Activated T-cell treated with anti-CD3 and anti-CD28 coated beads, Interleukin-2, amount 50 U/mL, for 24 hours (primary cell): Measurements from ENCODE around the gene SUPT16H.
"Not testable (repeated sequence)": the region's sequence is repeated elsewhere in the genome, so short reads cannot be mapped to it uniquely, and the experiment has no call there.

Source experiments
- DNase-seq: peaks from one replicate; pipeline ENCODE4 v3.0.0-alpha.2; 2020
- H3K27ac Mint-ChIP-seq: 2 replicates; pipeline ENCODE4 v1.8.0; 2020; ENCODE audit warnings: mild to moderate bottlenecking, mixed read lengths
- H3K27me3 Mint-ChIP-seq: 2 replicates; pipeline ENCODE4 v1.8.0; 2020; ENCODE audit warnings: mixed read lengths
- H3K36me3 Mint-ChIP-seq: 2 replicates; pipeline ENCODE4 v1.8.0; 2020; ENCODE audit warnings: low read depth, mixed read lengths
- H3K4me1 Mint-ChIP-seq: 2 replicates; pipeline ENCODE4 v1.8.0; 2020; ENCODE audit warnings: low read depth, mixed read lengths
- H3K4me3 Mint-ChIP-seq: 2 replicates; pipeline ENCODE4 v1.8.0; 2020; ENCODE audit warnings: mild to moderate bottlenecking, moderate library complexity, mixed read lengths
- H3K9me3 Mint-ChIP-seq: 2 replicates; pipeline ENCODE4 v1.8.0; 2020; ENCODE audit warnings: mixed read lengths

Gene SUPT16H

DNA sequence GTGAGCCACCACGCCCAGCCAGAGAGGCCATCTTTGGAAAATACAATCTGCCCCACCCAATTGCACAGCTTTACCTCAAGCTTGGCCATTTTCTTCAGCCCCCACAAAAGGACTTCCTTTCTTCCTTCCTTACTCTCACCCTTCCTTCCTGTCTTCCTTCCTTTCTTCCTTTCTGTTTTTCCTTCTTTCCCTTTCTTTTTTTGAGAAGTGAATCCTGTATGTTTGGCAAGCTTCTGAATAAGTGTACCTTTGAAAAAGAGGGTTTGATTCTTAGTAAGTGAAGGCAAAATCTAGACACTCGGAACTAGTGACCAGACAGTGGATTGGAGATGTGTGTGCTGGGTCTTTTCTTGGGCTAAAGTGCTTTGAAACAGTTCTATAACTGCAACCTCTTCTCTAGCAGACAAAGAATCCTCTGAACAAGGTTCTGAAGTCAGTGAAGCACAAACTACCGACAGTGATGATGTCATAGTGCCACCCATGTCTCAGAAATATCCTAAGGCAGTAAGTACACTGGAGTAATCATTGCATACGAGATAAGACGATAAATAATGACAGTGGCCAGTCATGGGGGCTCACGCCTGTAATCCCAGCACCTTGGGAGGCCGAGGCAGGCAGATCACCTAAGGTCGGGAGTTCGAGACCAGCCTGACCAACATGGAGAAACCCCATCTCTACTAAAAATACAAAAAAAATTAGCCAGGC is 49.5 kb downstream of the SUPT16H start:
- H3K27me3 Mint-ChIP-seq, result no peaks in the 10 kb centered on the region
- no peak overlapping the region for H3K4me3 Mint-ChIP-seq
- DNase-seq, result no peak
- H3K9me3 Mint-ChIP-seq, result no peaks in the 10 kb centered on the region
- no peaks in the 10 kb centered on the region for H3K36me3 Mint-ChIP-seq
- no peak overlapping the region for H3K27ac Mint-ChIP-seq
- no peaks in the 10 kb centered on the region for H3K4me1 Mint-ChIP-seq

DNA sequence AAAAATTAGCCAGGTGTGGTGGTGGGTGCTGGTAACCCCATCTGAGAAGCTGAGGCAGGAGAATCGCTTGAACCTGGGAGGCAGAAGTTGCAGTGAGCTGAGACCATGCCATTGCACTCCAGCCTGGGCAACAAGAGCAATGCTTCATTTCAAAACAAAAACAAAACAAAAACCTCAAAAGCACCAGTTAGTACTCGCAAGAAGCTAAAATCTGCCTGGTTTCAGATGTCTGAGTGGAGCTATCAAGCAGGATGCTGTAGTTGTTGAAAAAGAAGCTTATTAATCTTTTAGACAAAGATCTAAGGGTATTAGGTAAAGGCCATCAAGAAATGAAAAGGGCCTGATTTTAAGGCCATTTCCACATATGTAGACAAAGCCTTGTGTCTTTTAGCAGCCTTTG is 50.9 kb downstream of the SUPT16H start:
- Mint-ChIP-seq H3K27ac (no peak overlapping the region), H3K9me3 (no peaks in the 10 kb centered on the region), H3K4me1 (no peaks in the 10 kb centered on the region), H3K4me3 (no peak overlapping the region), H3K27me3 (peaks cover 2% of the 10 kb centered on the region), H3K36me3 (no peaks in the 10 kb centered on the region)
- DNase-seq, result no peak

DNA sequence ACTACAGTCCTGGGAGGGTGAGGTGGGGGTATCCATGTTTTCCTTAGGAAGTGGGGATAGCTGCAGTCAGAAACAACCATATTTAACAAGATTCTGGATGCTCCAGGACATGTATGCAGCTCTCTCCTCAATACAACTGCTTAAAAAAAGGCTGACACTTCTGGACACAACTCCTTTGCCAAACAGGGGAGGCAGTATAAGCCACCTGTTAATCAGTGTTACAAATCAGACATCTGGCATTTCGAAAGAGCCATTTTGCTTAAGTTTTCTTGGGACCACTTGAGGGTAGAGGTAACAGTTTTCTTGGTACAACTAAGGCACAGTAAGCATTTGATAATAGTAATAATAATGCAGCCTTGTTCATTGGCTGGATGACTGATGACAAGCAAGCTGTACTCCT is 56.8 kb downstream of the SUPT16H start:
- Mint-ChIP-seq H3K36me3 (no peaks in the 10 kb centered on the region), H3K27me3 (peaks cover 2% of the 10 kb centered on the region), H3K4me3 (no peak overlapping the region), H3K4me1 (no peaks in the 10 kb centered on the region), H3K9me3 (no peaks in the 10 kb centered on the region), H3K27ac (no peak overlapping the region)
- no peak for DNase-seq

DNA sequence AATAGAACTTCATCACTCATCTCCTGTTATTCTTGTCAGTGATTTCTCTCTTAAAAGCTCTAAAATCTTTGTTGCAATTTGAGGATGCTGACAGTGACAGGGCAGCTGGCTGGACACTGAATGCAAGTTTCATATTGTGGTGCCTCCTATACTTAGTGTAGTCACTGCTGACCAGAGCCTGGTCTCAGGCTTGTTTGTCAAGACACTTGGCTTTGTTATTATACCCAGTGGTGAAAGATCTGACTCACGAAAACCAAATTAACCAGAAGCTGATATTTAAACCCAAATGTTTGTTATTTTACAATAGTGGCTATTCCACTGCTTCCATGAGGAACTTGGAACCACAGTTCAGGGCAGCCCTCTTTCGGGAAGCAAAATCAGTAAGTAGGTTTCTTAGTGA is 61.1 kb downstream of the SUPT16H start:
- no peaks in the 10 kb centered on the region for H3K9me3 Mint-ChIP-seq
- no peaks in the 10 kb centered on the region for H3K27me3 Mint-ChIP-seq
- no peak overlapping the region for H3K4me3 Mint-ChIP-seq
- no peaks in the 10 kb centered on the region for H3K36me3 Mint-ChIP-seq
- H3K27ac Mint-ChIP-seq, result no peak overlapping the region
- no peak for DNase-seq
- H3K4me1 Mint-ChIP-seq, result peaks cover 7% of the 10 kb centered on the region

DNA sequence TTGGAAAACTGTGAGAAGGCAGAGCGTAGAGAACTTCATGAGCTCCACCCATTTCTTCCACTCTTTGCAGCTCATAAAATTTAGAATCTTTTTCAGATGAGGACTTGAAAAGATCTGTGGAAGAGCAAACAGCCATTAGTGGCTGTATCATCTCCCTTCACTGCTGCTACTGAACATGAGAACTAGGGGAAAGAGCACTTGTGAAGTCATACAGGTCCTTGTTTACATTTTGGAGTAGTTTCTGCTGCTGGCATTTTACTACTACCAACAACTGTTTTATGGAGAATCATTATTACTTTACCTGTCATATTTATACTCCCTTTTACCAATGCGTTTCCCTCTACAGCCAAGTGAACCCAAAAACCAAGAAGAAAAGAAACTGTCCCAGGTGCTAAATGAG is 62.9 kb downstream of the SUPT16H start:
- Mint-ChIP-seq H3K27me3 (no peaks in the 10 kb centered on the region), H3K36me3 (no peaks in the 10 kb centered on the region), H3K27ac (no peak overlapping the region), H3K9me3 (no peaks in the 10 kb centered on the region), H3K4me3 (no peak overlapping the region), H3K4me1 (peaks cover 7% of the 10 kb centered on the region)
- no peak for DNase-seq

DNA sequence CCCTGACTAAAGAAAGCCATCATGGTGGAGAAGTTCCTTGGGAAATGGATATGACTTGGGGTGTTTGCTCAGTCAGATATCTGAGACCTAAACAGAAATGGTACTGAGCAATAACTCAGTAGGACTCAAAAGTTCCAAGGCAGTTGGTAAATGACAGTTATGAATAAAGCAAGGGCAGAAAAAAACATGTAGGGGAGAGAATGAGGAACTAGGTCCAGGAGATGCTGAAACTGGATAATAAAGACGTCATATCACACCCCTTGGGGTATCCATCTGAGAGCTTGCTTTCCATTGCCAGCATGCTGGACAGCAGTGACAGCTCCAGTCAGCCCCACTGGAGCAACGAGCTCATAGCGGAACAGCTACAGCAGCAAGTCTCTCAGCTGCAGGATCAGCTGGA is 66.4 kb downstream of the SUPT16H start:
- Mint-ChIP-seq H3K4me3 (no peak overlapping the region), H3K36me3 (no peaks in the 10 kb centered on the region), H3K27me3 (no peaks in the 10 kb centered on the region), H3K4me1 (peaks cover 7% of the 10 kb centered on the region), H3K9me3 (no peaks in the 10 kb centered on the region), H3K27ac (no peak overlapping the region)
- no peak for DNase-seq

DNA sequence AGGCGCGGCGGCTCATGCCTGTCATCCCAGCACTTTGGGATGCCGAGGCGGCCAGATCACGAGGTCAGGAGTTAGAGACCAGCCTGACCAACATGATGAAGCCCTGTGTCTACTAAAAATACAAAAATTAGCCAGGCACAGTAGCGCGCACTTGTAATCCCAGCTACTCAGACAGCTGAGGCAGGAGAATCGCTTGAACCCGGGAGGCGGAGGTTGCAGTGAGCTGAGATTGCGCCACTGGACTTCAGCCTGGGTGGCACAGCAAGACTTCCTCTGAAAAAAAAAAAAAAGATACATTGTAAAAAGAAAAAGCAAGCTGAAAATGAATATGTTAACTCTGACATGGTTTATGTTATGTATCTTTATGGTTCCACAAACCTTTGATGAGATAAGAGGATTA is 70.3 kb downstream of the SUPT16H start:
- Mint-ChIP-seq H3K4me1 (peaks cover 14% of the 10 kb centered on the region), H3K9me3 (peaks cover 3% of the 10 kb centered on the region), H3K36me3 (no peaks in the 10 kb centered on the region), H3K4me3 (no peak overlapping the region), H3K27ac (no peak overlapping the region), H3K27me3 (no peaks in the 10 kb centered on the region)
- DNase-seq, result no peak

DNA sequence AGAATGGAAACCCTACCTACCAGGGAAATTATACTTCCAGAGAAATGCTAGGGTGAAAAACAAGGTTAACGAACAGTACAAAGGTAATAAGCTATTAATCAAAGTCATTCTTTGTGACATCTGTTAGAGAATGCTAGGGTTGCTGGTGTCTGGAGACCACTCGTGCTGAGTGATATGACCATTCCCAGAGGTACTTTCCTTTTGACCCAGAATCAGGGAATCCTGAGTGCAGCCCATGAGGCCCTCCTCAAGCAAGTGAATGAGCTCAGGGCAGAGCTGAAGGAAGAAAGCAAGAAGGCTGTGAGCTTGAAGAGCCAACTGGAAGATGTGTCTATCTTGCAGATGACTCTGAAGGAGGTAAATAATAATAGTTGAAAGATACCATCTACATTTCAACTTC is 72.2 kb downstream of the SUPT16H start:
- Mint-ChIP-seq H3K4me3 (no peak overlapping the region), H3K36me3 (no peaks in the 10 kb centered on the region), H3K27ac (no peak overlapping the region), H3K27me3 (no peaks in the 10 kb centered on the region), H3K9me3 (peaks cover 3% of the 10 kb centered on the region), H3K4me1 (peaks cover 23% of the 10 kb centered on the region)
- no peak for DNase-seq

DNA sequence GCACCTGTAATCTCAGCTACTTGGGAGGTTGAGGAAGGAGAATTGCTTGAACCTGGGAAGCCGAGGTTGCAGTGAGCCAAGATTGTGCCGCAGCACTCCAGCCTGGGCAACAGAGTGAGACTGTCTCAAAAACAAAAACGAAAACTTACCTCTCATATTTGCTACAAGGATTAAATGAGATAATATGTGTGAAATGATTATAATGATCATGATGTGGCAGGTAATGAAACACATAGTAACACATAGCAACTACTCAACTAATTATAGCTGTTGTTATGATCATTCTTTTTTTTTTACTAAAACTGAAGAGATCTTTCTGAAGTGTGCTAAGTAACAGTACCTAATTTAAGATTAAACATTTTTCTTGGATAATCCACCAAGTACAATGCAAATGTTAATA is 73.9 kb downstream of the SUPT16H start:
- Mint-ChIP-seq H3K4me3 (no peak overlapping the region), H3K4me1 (peaks cover 23% of the 10 kb centered on the region), H3K9me3 (peaks cover 3% of the 10 kb centered on the region), H3K27ac (peak overlapping the region; percentile 14), H3K36me3 (no peaks in the 10 kb centered on the region), H3K27me3 (no peaks in the 10 kb centered on the region)
- no peak for DNase-seq

DNA sequence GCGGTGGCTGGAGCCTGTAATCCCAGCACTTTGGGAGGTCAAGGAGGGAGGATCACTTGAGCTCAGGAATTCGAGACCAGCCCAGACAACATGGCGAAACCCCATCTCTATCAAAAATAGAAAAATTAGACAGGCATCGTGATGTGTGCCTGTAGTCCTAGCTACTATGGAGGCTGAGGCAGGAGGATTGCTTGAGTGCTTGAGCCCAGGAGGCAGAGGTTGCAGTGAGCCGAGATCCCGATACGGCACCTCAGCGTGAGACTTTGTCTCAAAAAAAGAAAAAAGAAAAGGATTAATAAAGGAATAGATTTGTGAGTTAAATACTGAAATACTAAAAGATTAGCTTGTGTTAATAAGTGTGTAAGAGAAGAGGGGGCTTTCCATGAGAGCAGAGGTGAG is 74.6 kb downstream of the SUPT16H start:
- Mint-ChIP-seq H3K36me3 (no peaks in the 10 kb centered on the region), H3K27me3 (no peaks in the 10 kb centered on the region), H3K4me3 (peak overlapping the region; percentile 66), H3K4me1 (peaks cover 23% of the 10 kb centered on the region), H3K9me3 (peaks cover 3% of the 10 kb centered on the region), H3K27ac (peak overlapping the region; percentile 85)
- no peak for DNase-seq

DNA sequence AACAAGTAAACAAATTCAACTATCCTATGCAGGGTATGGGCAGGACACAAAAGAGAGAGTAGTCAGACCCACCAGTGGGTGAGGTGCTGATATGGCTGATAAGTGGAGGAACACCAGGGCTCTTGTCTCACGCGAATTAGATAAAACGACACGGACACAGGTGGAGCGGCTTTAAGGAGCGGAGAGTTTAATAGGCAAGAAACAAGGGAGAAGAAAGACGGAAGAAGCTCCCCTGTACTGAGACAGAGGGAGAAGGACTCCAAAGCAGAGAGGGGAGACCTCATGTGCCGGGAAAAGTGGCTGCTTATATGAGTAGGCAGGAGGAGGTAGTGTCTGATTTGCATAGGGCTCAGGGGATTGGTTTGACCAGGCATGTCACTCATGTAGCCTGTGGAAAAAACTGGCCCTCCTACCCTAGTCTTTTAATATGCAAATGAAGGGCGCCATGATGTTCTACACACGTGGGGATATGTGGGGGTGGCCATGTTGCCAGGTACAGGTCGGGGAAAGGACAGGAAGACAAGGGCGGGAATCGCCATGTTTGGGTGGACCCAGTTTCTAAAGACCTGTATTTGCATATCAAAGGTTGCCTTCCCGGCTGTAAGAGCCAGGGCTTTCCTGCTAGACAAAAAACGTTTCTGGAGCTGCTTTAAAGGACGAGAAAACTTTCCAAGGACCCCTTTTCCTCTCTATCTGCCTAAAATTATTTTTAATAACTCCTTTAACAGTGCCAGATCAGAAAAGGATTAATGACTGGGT is 75.2 kb downstream of the SUPT16H start:
- H3K27ac Mint-ChIP-seq, result peak overlapping the region; percentile 85
- H3K36me3 Mint-ChIP-seq, result no peaks in the 10 kb centered on the region
- peaks cover 23% of the 10 kb centered on the region for H3K4me1 Mint-ChIP-seq
- H3K27me3 Mint-ChIP-seq, result no peaks in the 10 kb centered on the region
- peak overlapping the region; percentile 66 for H3K4me3 Mint-ChIP-seq
- H3K9me3 Mint-ChIP-seq, result peaks cover 3% of the 10 kb centered on the region
- DNase-seq, result peak; percentile 78

DNA sequence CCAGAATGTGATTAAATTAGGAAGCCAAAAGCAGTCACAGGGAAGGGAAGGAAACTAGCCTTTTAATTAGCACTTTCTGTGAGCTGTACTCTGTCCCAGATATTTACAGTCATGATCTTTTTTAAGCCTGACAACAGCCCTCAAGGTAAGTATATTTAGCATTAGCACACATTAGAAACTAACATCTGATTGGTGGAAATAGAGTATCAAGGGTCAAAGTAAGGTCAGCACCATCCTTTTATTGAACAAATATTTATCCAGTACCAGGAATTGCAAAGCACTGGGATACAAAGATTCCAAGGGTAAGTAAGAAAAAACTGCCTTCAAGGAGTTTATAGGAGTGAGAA is 75.7 kb downstream of the SUPT16H start:
- H3K4me3 Mint-ChIP-seq, result peak overlapping the region; percentile 66
- H3K9me3 Mint-ChIP-seq, result peaks cover 3% of the 10 kb centered on the region
- H3K36me3 Mint-ChIP-seq, result no peaks in the 10 kb centered on the region
- DNase-seq, result no peak
- peak overlapping the region; percentile 85 for H3K27ac Mint-ChIP-seq
- H3K27me3 Mint-ChIP-seq, result no peaks in the 10 kb centered on the region
- H3K4me1 Mint-ChIP-seq, result peaks cover 23% of the 10 kb centered on the region

DNA sequence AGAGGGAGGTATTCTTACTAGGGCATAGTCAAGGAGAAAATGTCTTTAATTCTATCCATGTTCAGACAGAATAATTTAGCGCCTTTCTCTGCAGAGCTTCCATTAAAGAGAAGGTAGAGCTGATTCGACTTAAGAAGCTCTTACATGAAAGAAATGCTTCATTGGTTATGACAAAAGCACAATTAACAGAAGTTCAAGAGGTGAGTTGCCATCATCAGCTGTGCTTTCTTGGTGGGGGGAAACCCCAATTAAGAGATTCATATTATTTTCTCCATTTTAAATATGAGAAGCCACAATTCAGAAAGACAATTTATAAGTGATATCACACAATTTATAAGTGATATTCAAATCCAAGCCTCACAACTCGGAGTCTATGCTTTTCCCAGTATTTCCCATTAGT is 76.2 kb downstream of the SUPT16H start:
- Mint-ChIP-seq H3K4me3 (no peak overlapping the region), H3K36me3 (no peaks in the 10 kb centered on the region), H3K4me1 (peaks cover 23% of the 10 kb centered on the region), H3K9me3 (peaks cover 3% of the 10 kb centered on the region), H3K27me3 (no peaks in the 10 kb centered on the region), H3K27ac (no peak overlapping the region)
- DNase-seq, result no peak

DNA sequence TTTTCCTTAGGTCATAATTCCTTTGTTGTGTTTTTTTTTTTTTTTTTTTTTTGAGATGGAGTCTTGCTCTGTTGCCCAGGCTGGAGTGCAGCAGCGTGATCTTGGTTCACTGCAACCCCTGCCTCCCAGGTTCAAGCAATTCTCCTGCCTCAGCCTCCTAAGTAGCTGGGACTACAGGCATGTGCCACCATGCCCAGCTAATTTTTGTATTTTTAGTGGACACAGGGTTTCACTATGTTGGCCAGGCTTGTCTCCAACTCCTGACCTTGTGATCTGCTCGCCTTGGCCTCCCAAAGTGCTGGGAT is 81.0 kb downstream of the SUPT16H start:
- not testable (repeated sequence) for H3K27ac Mint-ChIP-seq, H3K4me3 Mint-ChIP-seq

DNA sequence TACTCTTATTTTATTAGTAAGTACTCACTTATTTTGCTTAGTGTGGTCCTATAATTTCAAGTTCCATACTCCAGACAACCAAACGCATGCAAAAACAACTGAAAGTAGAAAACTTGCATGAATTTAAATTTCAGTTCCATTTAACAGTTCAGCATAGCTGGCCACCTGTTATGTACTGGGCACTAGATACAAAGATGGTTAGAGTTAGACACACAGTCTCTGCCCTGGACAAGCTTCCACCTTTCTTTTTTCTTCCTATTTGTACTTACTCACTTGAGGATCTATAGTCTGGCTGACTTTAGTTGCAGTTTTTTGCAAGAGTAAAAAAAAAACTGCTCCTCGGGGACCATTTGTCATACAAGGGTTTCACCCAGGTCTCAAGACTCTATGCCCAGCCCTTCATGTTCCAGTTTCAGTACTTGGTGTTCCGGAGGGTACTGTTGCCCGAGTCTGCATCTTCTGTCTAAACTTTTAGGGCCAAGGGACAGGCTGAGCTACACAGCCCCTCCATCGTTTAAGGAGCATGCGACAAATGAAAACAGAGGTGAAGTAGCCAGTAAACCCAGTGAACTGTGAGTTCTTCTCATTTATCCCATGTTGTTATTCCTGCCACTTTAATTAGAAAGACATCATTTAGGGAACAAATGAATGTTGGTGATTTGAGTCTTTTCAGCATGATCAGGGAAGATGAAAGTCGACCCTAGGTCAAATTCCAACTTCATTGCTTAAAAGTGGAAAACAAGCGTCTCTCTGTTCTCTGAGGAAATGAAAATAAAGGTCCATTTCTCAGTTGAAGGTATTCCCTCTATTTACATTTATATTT is 81.6 kb downstream of the SUPT16H start:
- H3K36me3 Mint-ChIP-seq, result no peaks in the 10 kb centered on the region
- H3K27ac Mint-ChIP-seq, result no peak overlapping the region
- peaks cover 25% of the 10 kb centered on the region for H3K27me3 Mint-ChIP-seq
- peaks cover 7% of the 10 kb centered on the region for H3K4me1 Mint-ChIP-seq
- no peak for DNase-seq
- no peaks in the 10 kb centered on the region for H3K9me3 Mint-ChIP-seq
- no peak overlapping the region for H3K4me3 Mint-ChIP-seq

More for the DNA sequence above, 81.0 kb downstream of the SUPT16H start:
- DNase-seq, H3K9me3 Mint-ChIP-seq, H3K4me1 Mint-ChIP-seq, H3K36me3 Mint-ChIP-seq: not testable (repeated sequence)
- H3K27me3 Mint-ChIP-seq, result peaks cover 22% of the 10 kb centered on the region
